ENCODE results near the gene PFN3. TPM values are rescaled to one million over a fixed set of nuclear protein-coding genes. Genes with fewer than 3 reads are reported as not detected.

Gene PFN3
- total and polyA plus RNA-seq, 2 experiments from 2014 or later = 1.9 to 2.0 TPM

- Mint-ChIP-seq H3K27me3 (ENCODE audit: insufficient read depth, low read depth, poor library complexity) (peaks cover 31% of the 10 kb centered on the region), H3K4me1 (peaks cover 26% of the 10 kb centered on the region), H3K4me3 (no peak overlapping the region), H3K9me3 (no peaks in the 10 kb centered on the region), H3K36me3 (ENCODE audit: low read depth) (no peaks in the 10 kb centered on the region), H3K27ac (no peak overlapping the region)
- no peak for ATAC-seq
- Histone ChIP-seq H3K27me3 (ENCODE audit: insufficient read depth) (peaks cover 32% of the 10 kb centered on the region), H3K27ac (ENCODE audit: low read depth) (no peak overlapping the region), H3K4me3 (no peak overlapping the region), H2AFZ (no peak overlapping the region), H3K79me2 (replicated peaks; ENCODE audit: insufficient read depth) (no peaks in the 10 kb centered on the region), H3K9me2 (ENCODE audit: insufficient read depth) (no peaks in the 10 kb centered on the region; the same call in 1 of the 2 replicates), H3K4me1 (ENCODE audit: insufficient read depth) (peaks cover 10% of the 10 kb centered on the region; the same call in 1 of the 2 replicates), H3K4me2 (no peak overlapping the region), H4K20me1 (replicated peaks; ENCODE audit: insufficient read depth) (no peaks in the 10 kb centered on the region), H3F3A (replicated peaks; ENCODE audit: low read depth) (peaks cover 22% of the 10 kb centered on the region), H3K36me3 (ENCODE audit: insufficient read depth) (no peaks in the 10 kb centered on the region)
- TF ChIP-seq ZNF114 (CRISPR knock-in tag; IDR thresholded peaks at IDR 0.05) (no peak), EZH2 (IDR thresholded peaks at IDR 0.05; ENCODE audit: low read depth, unreplicated experiment) (no peak), CREB1 (CRISPR knock-in tag; IDR thresholded peaks at IDR 0.05; ENCODE audit: low read depth) (no peak), CTCF (conservative IDR thresholded peaks at IDR 0.05; ENCODE audit: low read depth in 2 of 2) (no peak), REST (IDR thresholded peaks at IDR 0.05; ENCODE audit: unreplicated experiment) (no peak), EZH2phosphoT487 (IDR thresholded peaks at IDR 0.05; ENCODE audit: unreplicated experiment) (no peak), ZNF462 (CRISPR knock-in tag; IDR thresholded peaks at IDR 0.05) (no peak), JUNB (IDR thresholded peaks at IDR 0.05; ENCODE audit: unreplicated experiment) (no peak)
- DNase-seq (ENCODE audit: low spot score) = no peak
Measured at GRCh38 chr5:177397875-177398390, 2.5 kb downstream of the PFN3 start.

Measured in GM23338 (cell line).